ENCODE results near the gene GPR17.

DNA sequence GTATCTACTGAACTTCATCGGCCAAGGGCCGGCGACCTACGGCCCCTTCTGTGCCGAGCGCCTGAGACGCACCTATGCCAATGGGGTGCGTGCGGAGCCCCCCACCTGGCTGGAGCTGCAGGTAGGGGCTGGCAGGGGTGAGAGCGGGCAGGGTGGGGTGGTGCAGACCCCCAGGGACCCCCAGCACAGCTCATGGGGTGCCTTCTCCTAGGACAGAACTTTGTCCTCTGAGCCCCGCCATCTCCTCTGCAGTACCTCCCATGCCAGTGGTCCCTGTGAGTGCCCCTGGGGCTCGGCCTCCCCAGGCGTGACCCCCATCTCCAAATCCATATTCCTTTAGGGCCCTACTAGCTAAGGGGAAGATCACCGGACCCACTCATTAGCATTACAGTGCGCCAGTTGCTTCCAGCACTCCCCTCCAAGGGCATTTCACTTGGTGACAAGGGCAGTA lies 23.9 kb upstream of the GPR17 start:
- TF ChIP-seq, protein P1, sequence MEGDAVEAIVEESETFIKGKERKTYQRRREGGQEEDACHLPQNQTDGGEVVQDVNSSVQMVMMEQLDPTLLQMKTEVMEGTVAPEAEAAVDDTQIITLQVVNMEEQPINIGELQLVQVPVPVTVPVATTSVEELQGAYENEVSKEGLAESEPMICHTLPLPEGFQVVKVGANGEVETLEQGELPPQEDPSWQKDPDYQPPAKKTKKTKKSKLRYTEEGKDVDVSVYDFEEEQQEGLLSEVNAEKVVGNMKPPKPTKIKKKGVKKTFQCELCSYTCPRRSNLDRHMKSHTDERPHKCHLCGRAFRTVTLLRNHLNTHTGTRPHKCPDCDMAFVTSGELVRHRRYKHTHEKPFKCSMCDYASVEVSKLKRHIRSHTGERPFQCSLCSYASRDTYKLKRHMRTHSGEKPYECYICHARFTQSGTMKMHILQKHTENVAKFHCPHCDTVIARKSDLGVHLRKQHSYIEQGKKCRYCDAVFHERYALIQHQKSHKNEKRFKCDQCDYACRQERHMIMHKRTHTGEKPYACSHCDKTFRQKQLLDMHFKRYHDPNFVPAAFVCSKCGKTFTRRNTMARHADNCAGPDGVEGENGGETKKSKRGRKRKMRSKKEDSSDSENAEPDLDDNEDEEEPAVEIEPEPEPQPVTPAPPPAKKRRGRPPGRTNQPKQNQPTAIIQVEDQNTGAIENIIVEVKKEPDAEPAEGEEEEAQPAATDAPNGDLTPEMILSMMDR (IDR thresholded peaks at IDR 0.05) = no peak
- no peak for TF ChIP-seq POLR2A (IDR thresholded peaks at IDR 0.05)
- TF ChIP-seq EP300 (IDR thresholded peaks at IDR 0.05) = no peak
